Keratinocyte (primary cell): ENCODE measurements around the gene ADSL. TPM values are rescaled to one million over a fixed set of nuclear protein-coding genes. Genes with fewer than 3 reads are reported as not detected.

Source experiments
- DNase-seq: peaks from one replicate; pipeline ENCODE4 v3.0.0-alpha.2; 2011; ENCODE audit warnings: low read depth, missing footprints, low spot score
- FAIRE-seq: peaks from 2 replicates; lab custom pipeline; 2011; peaks lifted over from hg19 to GRCh38; lab: Jason Lieb, UNC
- H2AFZ ChIP-seq: 2 replicates; pipeline ENCODE4 v1.6.0; 2012; ENCODE audit warnings: low read length, control low read depth, inconsistent platforms; ENCODE audit not compliant: control insufficient read depth
- H3K27ac ChIP-seq: 2 replicates; pipeline ENCODE4 v1.5.1; 2011; ENCODE audit warnings: low read length; ENCODE audit not compliant: control insufficient read depth, insufficient read depth
- H3K27me3 ChIP-seq: 3 replicates; pipeline ENCODE4 v1.6.0; 2011; ENCODE audit warnings: low read length; ENCODE audit not compliant: control insufficient read depth, insufficient read depth; ENCODE audit errors: extremely low read depth
- H3K36me3 ChIP-seq, 2 experiments: 2 replicates in 1 of 2; 3 replicates in 1 of 2; pipeline ENCODE4 v1.5.1; 2011; ENCODE audit warnings: low read length in 2 of 2, mild to moderate bottlenecking in 1 of 2; ENCODE audit not compliant: control insufficient read depth in 2 of 2, insufficient read depth in 2 of 2; ENCODE audit errors: extremely low read depth in 1 of 2
- H3K4me1 ChIP-seq: 3 replicates; pipeline ENCODE4 v1.5.1; 2011; ENCODE audit warnings: low read length; ENCODE audit not compliant: control insufficient read depth, insufficient read depth; ENCODE audit errors: extremely low read depth
- H3K4me2 ChIP-seq: 3 replicates; pipeline ENCODE4 v1.6.0; 2011; ENCODE audit warnings: low read depth, low read length; ENCODE audit not compliant: control insufficient read depth, insufficient read depth; ENCODE audit errors: extremely low read depth
- H3K4me3 ChIP-seq, 3 experiments: fragments of 200-600 bp in 1 of 3; sonication (generic) in 1 of 3; 2 replicates in 2 of 3; 3 replicates in 1 of 3; pipeline ENCODE4 v1.5.1; 2011 to 2016; ENCODE audit warnings: low read length in 3 of 3, mild to moderate bottlenecking in 3 of 3, control low read depth in 2 of 3, inconsistent platforms in 1 of 3, low read depth in 1 of 3, mixed read lengths in 1 of 3, mixed run types in 1 of 3, moderate library complexity in 1 of 3; ENCODE audit not compliant: control insufficient read depth in 2 of 3, insufficient read depth in 2 of 3; ENCODE audit errors: extremely low read depth in 1 of 3
- H3K79me2 ChIP-seq: 2 replicates; pipeline ENCODE4 v1.6.0; 2012; ENCODE audit warnings: low read length; ENCODE audit not compliant: control insufficient read depth, insufficient read depth
- H3K9ac ChIP-seq: 3 replicates; pipeline ENCODE4 v1.6.0; 2011; ENCODE audit warnings: low read length; ENCODE audit not compliant: control insufficient read depth, insufficient read depth; ENCODE audit errors: extremely low read depth
- H3K9me1 ChIP-seq: 3 replicates; pipeline ENCODE4 v1.6.0; 2011; ENCODE audit warnings: low read length; ENCODE audit not compliant: control insufficient read depth, insufficient read depth; ENCODE audit errors: extremely low read depth
- H3K9me3 ChIP-seq: 2 replicates; pipeline ENCODE4 v1.5.1; 2012; ENCODE audit warnings: low read depth, low read length; ENCODE audit not compliant: control insufficient read depth
- H4K20me1 ChIP-seq: 3 replicates; pipeline ENCODE4 v1.6.0; 2011; ENCODE audit warnings: low read length; ENCODE audit not compliant: control insufficient read depth, insufficient read depth; ENCODE audit errors: extremely low read depth
- CTCF ChIP-seq, 3 experiments: IDR thresholded peaks in 1 of 3; conservative IDR thresholded peaks in 1 of 3; optimal IDR thresholded peaks in 1 of 3; 2 replicates in 2 of 3; 3 replicates in 1 of 3; pipeline versions ENCODE3 to v1.5.1; 2011; ENCODE audit warnings: low read length in 3 of 3, mild to moderate bottlenecking in 3 of 3, moderate library complexity in 2 of 3, control low read depth in 1 of 3, inconsistent platforms in 1 of 3; ENCODE audit not compliant: insufficient read depth in 2 of 3; ENCODE audit errors: extremely low read depth in 1 of 3
- EZH2 ChIP-seq: IDR thresholded peaks from one replicate; pipeline ENCODE4 v1.6.1; 2012; ENCODE audit warnings: inconsistent platforms, mild to moderate bottlenecking, low read length, moderate library complexity
- dilution Hi-C: fragments of 300-500 bp; cut with MboI; formaldehyde crosslinking; loops from one replicate; pipeline ENCODE4 v1.7.0; 2020; ENCODE audit warnings: low sequenced_read_pairs; ENCODE audit not compliant: extremely low pct_ligation_motif_present
- polyA plus RNA-seq, 5 experiments: library from polyadenylated mRNA; depleted of rRNA in 3 of 5; stranded (reverse) in 3 of 5; stranded (forward) in 1 of 5; unstranded in 1 of 5; fragments of >200 nt; gene quantifications; 1 replicate in 1 of 5; 2 replicates in 3 of 5; 3 replicates in 1 of 5; pipeline versions ENCODE4 v1.2.1 to v1.2.3, GENCODE V29; 2011 to 2012; ENCODE audit warnings: missing spikeins in 2 of 5, low read depth in 1 of 5, low replicate concordance in 1 of 5

The ADSL gene
- polyA plus RNA-seq, 1 donor (not counting 4 experiments of a cell fraction or from before 2014, with no cell fraction given): 96.1 TPM

DNA sequence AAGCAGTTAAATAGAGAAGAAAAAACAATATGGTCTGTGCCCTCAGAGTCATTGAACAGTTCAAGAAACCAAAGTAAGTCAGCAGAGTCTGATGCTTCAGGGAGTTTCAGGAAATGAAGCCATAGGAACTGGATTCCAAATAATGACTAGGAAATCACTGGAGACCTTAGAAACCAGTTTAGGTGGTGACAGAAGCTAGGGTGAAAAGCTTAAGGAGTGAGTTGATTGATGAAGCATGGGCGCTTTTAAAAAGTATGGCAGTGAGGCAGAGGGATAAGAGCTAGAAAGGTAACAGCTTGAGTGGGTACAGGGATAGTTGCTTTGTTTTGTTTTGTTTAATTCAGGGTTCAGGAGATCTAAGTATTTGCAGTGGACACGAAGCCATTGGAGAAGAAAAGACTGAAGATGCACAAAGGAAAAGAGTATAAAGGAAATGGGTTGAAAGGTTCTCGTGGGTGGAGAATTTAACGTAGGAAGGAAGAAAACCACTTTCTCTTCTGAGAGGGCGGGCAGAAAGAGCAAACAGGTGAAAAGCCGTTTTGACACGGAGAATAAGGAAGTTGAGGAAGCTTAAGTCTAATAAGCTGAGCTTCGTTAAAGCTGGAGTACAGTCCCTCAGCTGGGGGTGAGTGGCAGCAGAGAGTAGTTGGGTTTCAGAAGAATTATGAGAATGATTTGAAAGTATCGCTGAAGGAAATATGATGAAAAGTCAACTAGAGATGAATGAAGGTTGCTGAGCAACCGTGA, 38.9 kb downstream of the ADSL start:
- no peaks in the 10 kb centered on the region for H4K20me1 ChIP-seq
- H3K9ac ChIP-seq: no peak overlapping the region
- H3K9me3 ChIP-seq: no peaks in the 10 kb centered on the region
- no peak overlapping the region for H3K4me2 ChIP-seq
- H3K9me1 ChIP-seq: peaks cover 3% of the 10 kb centered on the region
- FAIRE-seq (no peak), DNase-seq (no peak)
- H3K27me3 ChIP-seq: no peaks in the 10 kb centered on the region
- H3K36me3 ChIP-seq: peaks cover 0 to 1% of the 10 kb centered on the region in 2 experiments
- H3K27ac ChIP-seq: no peak overlapping the region
- TF ChIP-seq EZH2 (no peak), CTCF (optimal IDR thresholded peaks at IDR 0.05 in 1 of 3, IDR thresholded peaks at IDR 0.05 in 1 of 3, conservative IDR thresholded peaks at IDR 0.05 in 1 of 3; ENCODE audit: extremely low read depth in 1 of 3, insufficient read depth in 2 of 3, low read length in 3 of 3) (no peak)
- H2AFZ ChIP-seq: no peak overlapping the region
- H3K4me3 ChIP-seq: no peak overlapping the region
- dilution Hi-C loops: no loop called here
- H3K4me1 ChIP-seq: no peaks in the 10 kb centered on the region
- peaks cover 33% of the 10 kb centered on the region for H3K79me2 ChIP-seq

DNA sequence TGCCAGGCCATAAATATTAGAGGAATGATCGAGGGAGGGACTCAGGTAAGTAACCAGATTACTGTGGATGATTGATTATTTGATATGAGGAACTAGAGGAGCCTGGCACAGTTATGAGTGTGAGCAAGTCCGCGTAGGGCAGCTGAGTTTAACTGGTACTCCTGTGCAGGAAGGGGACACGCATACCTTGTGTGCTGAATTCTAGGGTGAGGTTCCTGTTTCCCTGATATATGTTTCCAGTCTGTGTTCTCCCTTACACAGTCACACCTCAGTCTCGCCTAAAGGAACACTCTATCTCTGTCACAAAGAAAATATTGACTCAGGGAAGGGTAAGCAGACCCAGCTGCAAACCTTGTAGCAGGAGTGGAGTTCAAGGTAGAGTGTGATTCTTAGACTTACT, 41.4 kb downstream of the ADSL start:
- Histone ChIP-seq H3K4me3 (no peak overlapping the region), H3K27me3 (no peaks in the 10 kb centered on the region), H4K20me1 (no peaks in the 10 kb centered on the region), H3K4me1 (peaks cover 2% of the 10 kb centered on the region), H3K27ac (no peak overlapping the region), H3K9me1 (peaks cover 5% of the 10 kb centered on the region), H3K9ac (no peak overlapping the region), H3K36me3 (peaks cover 0 to 1% of the 10 kb centered on the region in 2 experiments), H3K79me2 (peaks cover 17% of the 10 kb centered on the region), H3K9me3 (no peaks in the 10 kb centered on the region), H2AFZ (no peak overlapping the region), H3K4me2 (no peak overlapping the region)
- TF ChIP-seq EZH2: no peak
- no peak for TF ChIP-seq CTCF (optimal IDR thresholded peaks at IDR 0.05 in 1 of 3, IDR thresholded peaks at IDR 0.05 in 1 of 3, conservative IDR thresholded peaks at IDR 0.05 in 1 of 3; ENCODE audit: extremely low read depth in 1 of 3, insufficient read depth in 2 of 3, low read length in 3 of 3)
- dilution Hi-C loops: no loop called here
- FAIRE-seq (peak; percentile 43), DNase-seq (no peak)
